Activated naive CD4-positive, alpha-beta T cell treated with Interleukin-2 at 50 U/mL for 16 hours (primary cell): ENCODE results near the gene MTR.

Source experiments
- DNase-seq: peaks from one replicate; pipeline ENCODE4 v3.0.0-alpha.2; 2020

The MTR gene

GRCh38 chr1:236785477-236785876, 9.6 kb upstream of the MTR start:
- no peak for DNase-seq

GRCh38 chr1:236786453-236786852, 8.6 kb upstream of the MTR start:
- no peak for DNase-seq

- no peak for DNase-seq
These were observed 482 bp upstream of the MTR start for GRCh38 chr1:236794585-236795034.

DNA sequence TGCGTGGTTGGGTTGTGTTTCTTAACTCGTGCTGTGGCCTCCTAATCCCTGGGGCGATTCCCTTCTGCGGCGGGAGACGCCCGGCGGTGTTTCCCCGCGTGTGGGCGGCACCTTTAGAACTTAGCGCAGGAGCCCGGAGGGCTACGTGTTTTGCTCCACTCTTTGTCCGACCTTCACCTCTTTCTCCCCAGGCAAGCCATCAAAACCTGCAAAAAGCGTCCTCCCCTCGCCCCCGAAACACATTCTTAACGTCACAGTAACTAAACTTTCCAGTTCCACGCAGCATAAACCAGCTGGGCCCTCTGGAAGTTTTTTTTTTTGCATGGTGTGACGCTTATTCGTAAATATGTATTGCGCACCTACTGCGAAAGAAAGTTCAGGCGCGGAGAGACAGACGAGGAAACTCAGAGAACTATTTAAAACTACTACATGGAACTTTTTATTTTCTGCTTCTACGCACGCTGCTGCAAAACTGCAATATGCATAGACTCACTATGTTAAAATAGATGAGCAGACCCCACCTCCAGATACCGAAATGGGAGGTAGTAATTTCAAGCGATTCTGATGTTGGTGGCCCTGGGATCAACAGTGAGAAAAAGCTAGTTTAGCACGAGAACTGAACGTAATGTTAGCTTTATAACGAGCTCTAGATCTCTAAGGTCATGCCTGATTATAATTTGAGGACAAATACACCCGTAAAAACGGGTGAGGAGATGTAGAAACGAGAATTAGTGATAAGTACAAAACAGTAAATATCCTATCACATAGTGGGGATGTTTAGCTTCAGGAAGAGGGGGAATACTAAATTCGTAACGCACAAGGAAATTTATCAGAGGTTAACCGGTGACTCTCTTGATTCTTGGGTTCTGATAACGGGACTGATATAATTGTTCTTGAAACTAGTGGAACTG, 920 bp downstream of the MTR start:
- DNase-seq: peak; percentile 77

GRCh38 chr1:236799001-236799400, 3.9 kb downstream of the MTR start:
- no peak for DNase-seq

DNA sequence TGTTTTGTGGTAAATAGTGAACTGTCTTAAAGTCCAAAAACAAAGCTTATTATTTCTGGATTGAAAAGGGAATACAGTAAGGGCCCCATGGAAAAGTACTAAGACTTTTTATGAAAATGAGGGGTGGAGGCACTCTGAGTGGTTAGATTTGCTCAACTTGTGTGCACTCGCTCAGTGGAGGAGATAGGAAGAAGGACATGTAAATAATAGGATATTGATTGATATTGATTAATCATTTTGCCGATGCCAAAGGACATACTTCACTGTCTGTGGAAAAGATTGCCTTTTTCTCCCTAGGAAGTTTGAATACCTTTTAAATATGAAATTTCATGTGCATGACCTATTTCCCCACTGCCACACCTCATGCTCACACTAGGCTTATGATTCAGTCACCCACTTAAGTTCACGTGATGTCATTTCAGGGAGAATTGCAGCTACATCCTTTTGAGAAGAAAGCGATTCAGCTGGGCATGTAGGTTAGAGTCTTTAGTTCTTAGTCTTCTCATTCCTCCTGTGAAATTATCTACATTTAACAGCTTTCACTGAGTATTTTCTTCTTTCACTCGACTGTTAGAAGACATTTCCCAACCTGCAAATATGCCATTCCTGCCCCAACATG, 5.0 kb downstream of the MTR start:
- no peak for DNase-seq

GRCh38 chr1:236800623-236801022, 5.5 kb downstream of the MTR start:
- DNase-seq: no peak

DNA sequence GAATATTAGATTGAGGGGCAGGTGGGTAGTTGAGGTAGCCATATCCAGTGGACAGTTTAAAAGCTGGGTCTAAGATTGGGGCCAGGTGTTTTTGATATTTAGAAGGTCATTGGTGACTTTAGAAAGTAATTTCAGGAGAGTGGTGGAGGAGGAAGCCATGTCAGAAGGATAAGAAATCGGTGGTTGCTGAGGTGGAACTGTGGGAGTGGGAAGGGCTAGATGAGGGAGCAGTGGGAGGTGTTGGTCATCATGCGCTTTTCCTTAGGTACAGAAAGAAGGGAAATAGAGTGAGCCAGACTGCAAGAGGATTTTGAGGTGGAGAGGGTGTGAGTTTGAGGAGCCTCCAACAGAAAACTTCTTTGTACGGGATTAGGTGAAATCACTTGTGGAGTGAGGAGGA, 7.2 kb downstream of the MTR start:
- no peak for DNase-seq

- DNase-seq: no peak
These were observed 11.5 kb downstream of the MTR start for GRCh38 chr1:236806634-236807033.

DNA sequence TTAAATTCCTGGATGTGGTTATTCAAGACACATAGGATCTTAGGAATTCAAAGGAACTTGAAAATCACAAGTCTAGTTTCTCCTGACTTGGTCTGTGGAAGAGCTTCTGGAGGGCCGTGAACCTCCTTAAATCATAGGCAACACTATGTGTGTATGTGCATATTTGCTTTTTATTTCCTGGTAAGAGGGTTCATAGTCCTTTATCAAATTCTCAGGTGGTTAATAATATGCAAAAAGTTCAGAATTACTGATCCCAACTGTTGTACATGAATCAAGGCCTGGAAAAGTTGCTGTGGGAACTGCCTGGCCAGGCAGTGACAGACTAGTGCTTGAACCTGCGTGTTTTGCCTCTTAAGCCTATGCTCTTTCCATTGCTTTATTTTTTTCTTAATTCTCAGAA, 12.9 kb downstream of the MTR start:
- DNase-seq: no peak

DNA sequence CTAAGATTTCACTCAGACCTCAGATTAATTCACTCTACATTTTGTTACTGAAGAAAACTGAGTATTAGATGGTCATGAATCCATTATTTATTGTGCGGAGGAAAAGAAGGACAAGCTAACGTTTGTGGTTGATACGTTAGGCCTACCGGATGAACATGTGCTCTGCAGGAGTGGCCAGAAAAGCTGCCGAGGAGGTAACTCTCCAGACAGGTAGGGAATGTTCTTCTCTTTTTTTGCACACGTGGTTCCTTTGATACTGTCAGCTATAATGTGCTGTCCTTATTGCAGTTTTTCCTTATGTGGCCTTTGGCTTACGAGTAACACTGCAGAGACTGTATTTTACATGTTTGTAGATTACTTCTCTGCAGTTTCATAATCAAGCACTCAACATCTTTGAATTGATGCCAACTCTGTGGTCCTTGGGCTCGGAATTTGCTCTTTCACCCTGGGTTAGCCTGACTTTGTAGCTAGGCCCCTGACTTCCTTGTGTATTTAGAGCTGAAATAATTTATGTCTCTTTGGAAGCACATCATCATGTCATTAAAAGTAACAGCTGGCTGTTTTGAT, 13.6 kb downstream of the MTR start:
- DNase-seq: no peak

DNA sequence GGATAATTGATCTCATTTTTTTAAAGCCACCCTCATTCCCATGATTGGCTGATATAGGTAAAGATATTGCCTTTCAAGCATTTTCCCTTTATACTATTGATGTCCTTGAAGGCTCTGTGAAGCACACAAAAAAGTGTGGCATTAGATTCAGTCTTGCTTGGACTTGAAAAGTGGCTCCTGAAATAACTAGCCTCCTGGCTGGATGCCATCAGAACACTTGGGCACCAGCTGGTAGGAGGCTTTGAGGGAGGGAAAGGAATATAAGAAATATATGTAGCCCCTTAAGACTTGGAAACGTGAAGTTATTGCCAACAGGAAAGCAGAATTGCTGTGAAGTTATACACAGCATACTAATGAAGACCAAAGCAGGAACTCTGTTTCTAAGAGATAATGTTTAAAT, 14.1 kb downstream of the MTR start:
- no peak for DNase-seq

DNA sequence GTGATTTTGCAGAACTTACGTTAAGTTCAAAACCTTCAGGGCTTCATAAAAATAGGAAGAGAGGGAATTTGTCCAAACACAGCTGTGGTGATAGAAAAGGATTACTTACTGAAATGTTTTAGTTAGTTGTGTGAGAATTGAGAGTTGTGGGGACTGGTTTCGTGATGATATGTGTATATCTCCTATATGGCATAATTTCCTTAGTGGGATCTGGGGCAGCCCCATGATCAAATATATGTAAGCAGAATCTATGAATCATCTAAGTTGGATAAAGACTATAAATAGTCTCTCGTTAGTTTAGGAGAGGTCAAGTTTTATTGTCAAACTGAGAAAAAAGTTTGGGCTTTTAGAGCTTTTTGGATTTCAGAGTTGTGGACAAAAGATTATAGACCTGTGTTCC, 14.9 kb downstream of the MTR start:
- no peak for DNase-seq

- DNase-seq: no peak
These were observed 17.4 kb downstream of the MTR start for GRCh38 chr1:236812334-236813030.

GRCh38 chr1:236815941-236816340, 20.8 kb downstream of the MTR start:
- no peak for DNase-seq

DNA sequence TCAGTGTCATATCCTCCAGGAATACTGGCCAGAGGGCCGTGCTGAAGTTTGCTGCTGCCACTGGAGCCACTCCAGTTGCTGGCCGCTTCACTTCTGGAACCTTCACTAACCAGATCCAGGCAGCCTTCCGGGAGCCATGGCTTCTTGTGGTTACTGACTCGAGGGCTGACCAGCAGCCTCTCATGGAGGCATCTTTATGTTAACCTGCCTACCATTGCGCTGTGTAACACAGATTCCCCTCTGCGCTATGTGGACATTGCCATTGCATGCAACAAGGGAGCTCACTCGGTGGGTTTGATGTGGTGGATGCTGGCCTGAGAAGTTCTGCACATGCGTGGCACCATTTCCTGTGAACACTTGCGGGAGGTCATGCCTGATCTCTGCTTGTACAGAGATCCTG, 24.8 kb downstream of the MTR start:
- DNase-seq: no peak

DNA sequence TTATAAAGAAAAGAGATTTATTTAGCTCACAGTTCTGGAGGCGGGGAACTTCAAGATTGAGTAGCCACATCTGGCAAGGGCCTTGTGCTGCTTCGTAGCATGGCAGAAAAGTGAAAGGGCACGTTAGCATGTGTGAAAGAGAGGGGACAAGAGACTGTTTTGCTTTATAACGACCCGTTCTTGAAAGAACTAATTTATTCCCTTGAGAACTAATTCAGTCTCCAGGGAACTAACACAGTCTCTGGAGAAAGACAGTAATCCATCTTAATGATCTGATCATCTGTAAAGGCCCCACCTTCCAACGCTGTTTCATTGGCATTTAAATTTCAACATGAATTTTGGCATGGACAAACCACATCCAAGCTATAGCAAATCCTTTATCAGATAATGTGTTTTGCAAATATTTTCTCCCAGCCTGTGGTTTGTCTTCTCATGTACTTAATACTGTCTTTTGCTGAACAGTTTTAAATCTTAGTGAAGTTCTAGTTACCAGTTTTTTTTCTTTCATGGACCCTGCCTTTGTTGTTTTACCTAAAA, 26.1 kb downstream of the MTR start:
- DNase-seq: no peak

- DNase-seq: no peak
These were observed 28.5 kb downstream of the MTR start for GRCh38 chr1:236823559-236823958.

DNA sequence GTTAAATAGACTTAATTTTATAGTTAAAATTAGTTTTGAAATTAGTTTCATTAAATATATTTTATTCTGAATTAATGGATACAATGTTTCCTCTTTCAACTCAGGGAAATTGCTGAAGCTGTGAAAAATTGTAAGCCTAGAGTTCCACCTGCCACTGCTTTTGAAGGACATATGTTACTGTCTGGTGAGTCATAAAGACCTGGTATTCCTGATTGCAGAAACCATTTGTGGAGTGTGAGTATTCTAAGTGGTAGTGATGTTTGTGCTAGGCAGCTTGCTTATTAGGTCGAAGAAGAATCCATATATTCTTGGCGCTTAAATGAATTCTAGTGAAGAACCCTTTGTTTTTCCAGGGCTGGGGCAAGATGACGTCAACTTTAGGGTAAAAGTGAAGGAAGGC, 34.0 kb downstream of the MTR start:
- no peak for DNase-seq

GRCh38 chr1:236830116-236830515, 35.0 kb downstream of the MTR start:
- no peak for DNase-seq

- DNase-seq: no peak
These were observed 35.5 kb downstream of the MTR start for GRCh38 chr1:236830560-236830959.

DNA sequence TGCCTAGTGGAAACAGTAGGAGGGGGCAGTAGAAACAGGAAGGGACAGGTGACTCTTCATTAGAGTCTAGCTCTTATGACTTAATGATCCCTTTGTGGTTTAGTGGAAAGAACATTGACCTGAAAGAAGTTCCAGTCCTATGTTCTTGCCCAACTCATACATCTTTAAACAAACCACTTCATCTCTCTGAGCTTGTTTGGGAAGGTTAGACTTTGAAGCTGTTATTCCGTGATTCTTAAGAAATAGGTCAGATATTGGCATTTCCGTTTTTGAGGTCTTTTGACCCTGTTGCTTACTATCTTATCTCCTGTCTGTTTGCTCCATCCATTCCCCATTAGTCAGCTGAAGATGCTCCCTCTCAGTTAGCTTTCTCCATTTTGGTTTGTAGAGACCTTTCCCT, 38.5 kb downstream of the MTR start:
- no peak for DNase-seq

DNA sequence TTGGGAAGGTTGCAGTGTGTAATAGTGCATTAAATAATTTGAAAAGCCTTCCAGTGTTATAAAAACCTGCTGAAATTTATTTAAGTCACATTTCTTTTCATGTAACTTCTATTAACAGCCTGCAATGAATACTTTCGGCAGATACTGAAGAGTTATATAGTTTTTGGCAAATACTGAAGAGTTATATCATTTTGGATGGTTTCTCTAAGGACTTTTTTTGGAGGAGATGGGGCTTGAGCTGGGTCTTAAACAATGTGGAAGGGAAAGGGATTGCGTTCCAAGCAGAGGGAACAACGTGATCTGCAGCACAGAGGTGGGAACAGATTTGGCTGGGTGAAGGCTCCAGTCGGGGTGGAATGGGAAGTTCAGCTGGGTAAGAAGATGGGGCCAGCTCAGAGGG, 39.8 kb downstream of the MTR start:
- DNase-seq: no peak
